ENCODE results near the gene KCMF1. TPM values are rescaled to one million over a fixed set of nuclear protein-coding genes. Genes with fewer than 3 reads are reported as not detected.
A peak's percentile ranks its signal among the peaks of the same experiment; 100 is the strongest.

Gene KCMF1
- 25.5 and 30.7 TPM in 2 replicates for total RNA-seq
- 47.8 and 62.6 TPM in 2 replicates for polyA plus RNA-seq

DNA sequence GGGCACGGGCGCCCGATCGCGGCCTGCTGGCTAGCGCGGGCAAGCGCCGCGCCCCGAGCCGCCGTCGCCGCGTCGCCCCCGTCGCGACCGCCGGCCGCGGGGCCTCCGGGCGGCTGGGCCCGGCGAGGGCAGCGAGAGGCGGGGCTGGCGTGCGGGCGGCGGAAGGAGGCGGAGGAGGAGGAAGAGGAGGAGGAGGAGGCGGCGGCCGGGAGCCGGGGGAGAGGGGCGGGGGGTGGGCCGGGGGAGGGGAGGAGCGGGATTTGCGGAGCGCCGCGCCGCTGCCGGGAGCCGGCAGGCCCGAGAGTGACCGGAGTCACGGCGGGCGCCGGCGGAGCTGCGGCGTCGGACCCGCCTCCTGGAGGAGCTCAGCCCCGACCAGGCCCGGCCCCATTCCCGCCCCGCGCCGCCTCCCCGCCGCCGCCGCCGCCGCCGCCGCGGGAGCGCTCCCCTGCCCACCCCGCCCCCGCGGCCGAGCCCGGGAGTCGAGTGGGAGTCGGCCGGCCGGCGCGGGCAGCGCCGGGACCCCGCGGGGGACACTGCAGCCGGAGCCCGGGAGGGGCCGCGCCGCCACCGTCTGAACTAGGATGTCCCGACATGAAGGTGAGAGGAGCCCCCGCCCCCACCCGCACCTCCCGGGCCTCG is at the start of gene KCMF1:
TSS of gene KCMF1 (plus strand) at position 294 of the 642 bp plus-strand sequence. CDS start at position 585, 291 bp downstream.
- Histone ChIP-seq H3K4me3 (peak within 1 kb of the TSS; percentile 79), H3K36me3 (no peaks in the 10 kb centered on the region), H3K9me3 (ENCODE audit: low read depth) (no peaks in the 10 kb centered on the region), H3K27me3 (no peaks in the 10 kb centered on the region), H3K4me1 (ENCODE audit: low read depth) (peaks cover 19% of the 10 kb centered on the region), H3K27ac (peak within 1 kb of the TSS; percentile 100)
- peak; percentile 80 to 81 for DNase-seq (ENCODE audit: low read depth in 1 of 2, low spot score in 1 of 2)
- TF ChIP-seq, protein P1, sequence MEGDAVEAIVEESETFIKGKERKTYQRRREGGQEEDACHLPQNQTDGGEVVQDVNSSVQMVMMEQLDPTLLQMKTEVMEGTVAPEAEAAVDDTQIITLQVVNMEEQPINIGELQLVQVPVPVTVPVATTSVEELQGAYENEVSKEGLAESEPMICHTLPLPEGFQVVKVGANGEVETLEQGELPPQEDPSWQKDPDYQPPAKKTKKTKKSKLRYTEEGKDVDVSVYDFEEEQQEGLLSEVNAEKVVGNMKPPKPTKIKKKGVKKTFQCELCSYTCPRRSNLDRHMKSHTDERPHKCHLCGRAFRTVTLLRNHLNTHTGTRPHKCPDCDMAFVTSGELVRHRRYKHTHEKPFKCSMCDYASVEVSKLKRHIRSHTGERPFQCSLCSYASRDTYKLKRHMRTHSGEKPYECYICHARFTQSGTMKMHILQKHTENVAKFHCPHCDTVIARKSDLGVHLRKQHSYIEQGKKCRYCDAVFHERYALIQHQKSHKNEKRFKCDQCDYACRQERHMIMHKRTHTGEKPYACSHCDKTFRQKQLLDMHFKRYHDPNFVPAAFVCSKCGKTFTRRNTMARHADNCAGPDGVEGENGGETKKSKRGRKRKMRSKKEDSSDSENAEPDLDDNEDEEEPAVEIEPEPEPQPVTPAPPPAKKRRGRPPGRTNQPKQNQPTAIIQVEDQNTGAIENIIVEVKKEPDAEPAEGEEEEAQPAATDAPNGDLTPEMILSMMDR (IDR thresholded peaks at IDR 0.05; ENCODE audit: low read depth, low read length), result no peak

DNA sequence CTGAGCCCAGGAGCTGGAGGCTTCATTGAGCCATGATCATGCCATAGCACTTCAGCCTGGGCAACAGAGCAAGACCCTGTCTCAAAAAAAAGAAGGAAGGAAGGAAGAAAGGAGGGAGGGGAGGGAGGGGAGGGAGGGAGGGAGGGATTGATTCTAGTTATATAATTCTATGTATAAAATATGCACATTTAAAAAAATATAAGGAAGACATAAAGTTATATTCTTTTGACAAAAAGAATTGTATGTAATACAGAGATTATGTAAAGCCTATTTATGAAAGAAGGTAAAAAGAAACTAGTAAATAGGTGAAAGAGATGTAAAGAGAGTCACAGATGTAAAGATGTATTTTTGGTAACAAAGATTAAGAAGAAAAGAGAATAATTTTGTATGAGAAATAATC is 48.0 kb upstream of the KCMF1 start:
- peaks cover 6% of the 10 kb centered on the region for H3K27me3 ChIP-seq

DNA sequence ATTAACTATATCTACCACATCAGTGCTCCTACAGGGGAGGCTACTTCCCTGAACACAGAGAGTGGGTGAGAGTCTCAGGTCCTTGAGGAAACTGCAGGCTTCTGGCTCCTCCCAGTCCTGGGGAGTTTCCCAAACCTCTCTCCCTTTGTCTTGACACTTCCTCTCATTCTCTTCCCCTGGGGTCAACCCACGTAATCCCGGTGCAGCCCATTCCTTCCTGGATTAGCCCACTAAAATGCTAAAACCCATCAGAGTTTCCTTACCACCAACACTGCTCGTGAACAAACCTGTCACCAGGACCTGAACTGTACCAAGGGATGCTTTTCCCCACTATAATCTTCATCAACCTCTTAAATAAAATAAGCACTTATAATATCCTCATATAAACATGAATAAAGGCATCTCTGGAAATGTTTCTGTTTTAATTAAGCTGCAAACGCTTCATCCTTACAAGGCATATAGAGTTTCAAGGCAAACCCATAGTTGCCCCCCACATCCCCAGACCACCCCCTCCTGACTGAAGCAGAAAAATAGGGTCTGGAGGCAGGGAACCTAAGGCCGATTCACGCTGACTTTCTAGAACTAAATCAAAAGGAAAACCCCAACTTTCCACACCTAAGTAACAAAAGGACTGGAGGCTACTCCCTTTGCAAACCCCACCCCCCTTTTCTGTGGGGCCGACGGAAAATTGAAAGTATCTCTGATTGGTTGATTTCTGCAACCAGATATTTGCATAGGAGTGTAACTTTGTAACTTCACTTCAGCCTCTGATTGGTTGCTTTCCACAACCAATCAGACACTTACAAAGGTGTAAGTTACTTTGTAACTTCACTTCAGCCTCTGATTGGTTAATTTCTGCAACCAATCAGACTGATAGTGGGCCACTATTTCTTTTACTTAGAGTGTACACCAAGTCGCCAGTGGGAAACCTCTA is 46.5 kb upstream of the KCMF1 start:
- DNase-seq (ENCODE audit: low read depth in 1 of 2, low spot score in 1 of 2), result peak in 1 of 2 donors; percentile 68
- no peaks in the 10 kb centered on the region for H3K9me3 ChIP-seq (ENCODE audit: low read depth)
- H3K4me3 ChIP-seq, result no peak overlapping the region
- no peaks in the 10 kb centered on the region for H3K36me3 ChIP-seq
- TF ChIP-seq, protein P1 (IDR thresholded peaks at IDR 0.05; ENCODE audit: low read depth, low read length), result no peak
- H3K4me1 ChIP-seq (ENCODE audit: low read depth), result no peaks in the 10 kb centered on the region
- no peak overlapping the region for H3K27ac ChIP-seq
- H3K27me3 ChIP-seq, result peaks cover 6% of the 10 kb centered on the region

More for the DNA sequence above, 48.0 kb upstream of the KCMF1 start:
- H3K4me3 ChIP-seq, result no peak overlapping the region
- TF ChIP-seq, protein P1 (IDR thresholded peaks at IDR 0.05; ENCODE audit: low read depth, low read length), result no peak
- DNase-seq (ENCODE audit: low read depth in 1 of 2, low spot score in 1 of 2), result no peak
- H3K9me3 ChIP-seq (ENCODE audit: low read depth), result no peaks in the 10 kb centered on the region
- H3K36me3 ChIP-seq, result no peaks in the 10 kb centered on the region
- H3K4me1 ChIP-seq (ENCODE audit: low read depth), result no peaks in the 10 kb centered on the region
- no peak overlapping the region for H3K27ac ChIP-seq

DNA sequence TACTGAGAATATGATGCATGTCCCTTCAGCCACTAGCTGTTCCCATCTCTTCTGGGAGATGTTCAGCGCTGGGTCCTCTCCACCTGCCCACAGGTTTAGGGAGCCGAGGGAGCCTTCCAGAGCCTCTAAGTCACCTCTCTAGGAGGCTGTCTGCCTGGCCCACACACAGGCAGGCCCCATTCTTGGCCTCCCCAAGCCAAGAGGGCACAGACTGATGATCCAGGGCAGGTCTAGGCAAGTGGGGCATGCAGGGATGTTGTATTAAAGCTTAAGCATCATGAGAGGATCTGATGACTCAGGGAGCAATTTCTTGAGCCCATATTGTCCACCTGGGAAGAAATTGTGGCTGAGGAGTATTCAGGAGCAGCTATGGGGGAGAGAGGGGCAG is 45.6 kb upstream of the KCMF1 start:
- no peaks in the 10 kb centered on the region for H3K9me3 ChIP-seq (ENCODE audit: low read depth)
- no peaks in the 10 kb centered on the region for H3K36me3 ChIP-seq
- peaks cover 6% of the 10 kb centered on the region for H3K27me3 ChIP-seq
- H3K4me1 ChIP-seq (ENCODE audit: low read depth), result no peaks in the 10 kb centered on the region
- TF ChIP-seq, protein P1 (IDR thresholded peaks at IDR 0.05; ENCODE audit: low read depth, low read length), result no peak
- H3K27ac ChIP-seq, result no peak overlapping the region
- H3K4me3 ChIP-seq, result no peak overlapping the region
- DNase-seq (ENCODE audit: low read depth in 1 of 2, low spot score in 1 of 2), result no peak

DNA sequence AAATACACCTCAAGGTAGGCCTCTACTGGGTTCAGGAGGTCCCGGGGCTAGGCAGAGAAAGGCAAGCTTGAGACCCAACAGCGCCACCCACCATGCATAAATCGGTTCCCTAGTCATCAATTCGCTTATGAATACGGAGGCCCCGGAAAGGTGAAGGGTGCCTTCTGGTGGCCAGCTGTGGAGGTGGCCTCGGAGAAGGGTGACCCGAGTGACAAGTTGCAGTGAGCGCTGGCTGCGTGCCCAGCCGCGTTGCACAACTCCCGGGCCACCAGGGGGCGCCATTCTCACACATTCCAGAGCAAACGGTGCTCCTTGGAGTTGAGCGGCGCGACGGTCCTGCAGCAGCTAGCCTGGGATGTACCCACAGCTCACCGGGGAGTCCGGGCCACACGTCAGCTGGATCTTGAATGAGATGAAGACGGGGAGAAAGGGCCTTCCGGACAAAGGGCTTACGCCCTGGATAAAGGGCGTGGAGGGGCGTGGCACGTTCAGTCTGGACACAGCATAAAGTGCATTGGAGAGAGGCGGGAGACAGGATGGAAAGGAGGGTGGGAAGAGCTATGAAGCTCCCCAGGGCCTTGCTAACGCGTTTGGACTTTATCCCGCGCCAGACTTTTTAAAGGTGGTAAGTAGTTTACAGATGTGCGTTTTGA is 45.1 kb upstream of the KCMF1 start:
- no peaks in the 10 kb centered on the region for H3K36me3 ChIP-seq
- no peaks in the 10 kb centered on the region for H3K9me3 ChIP-seq (ENCODE audit: low read depth)
- H3K27me3 ChIP-seq, result peaks cover 6% of the 10 kb centered on the region
- DNase-seq (ENCODE audit: low read depth in 1 of 2, low spot score in 1 of 2), result peak; percentile 91 to 96
- no peaks in the 10 kb centered on the region for H3K4me1 ChIP-seq (ENCODE audit: low read depth)
- no peak overlapping the region for H3K27ac ChIP-seq
- H3K4me3 ChIP-seq, result no peak overlapping the region
- TF ChIP-seq, protein P1 (IDR thresholded peaks at IDR 0.05; ENCODE audit: low read depth, low read length), result peak; percentile 86
